ENCODE measurements around the gene MED13L. TPM values are rescaled to one million over a fixed set of nuclear protein-coding genes. Genes with fewer than 3 reads are reported as not detected.
"Not testable (repeated sequence)": the region's sequence is repeated elsewhere in the genome, so short reads cannot be mapped to it uniquely, and the experiment has no call there.

The MED13L gene
- total RNA-seq, 2 experiments from 2014 or later: 203 to 208 TPM

GRCh38 chr12:116284396-116284795 lies 6.9 kb upstream of the MED13L start:
- ChIA-PET CTCF (no interaction called here), POLR2A (no interaction called here)
- H3K27ac ChIP-seq (ENCODE audit: low read depth in 1 of 2, low read length in 2 of 2): no peak overlapping the region
- H3K27me3 Mint-ChIP-seq: no peaks in the 10 kb centered on the region
- H3K27me3 ChIP-seq (ENCODE audit: control insufficient read depth in 1 of 2, insufficient read depth in 2 of 2, low read length in 2 of 2): no peaks in the 10 kb centered on the region
- H3K36me3 ChIP-seq (ENCODE audit: insufficient read depth, low read length): no peaks in the 10 kb centered on the region
- DNase-seq (peak in 2 of 14 experiments; percentile 28 to 38), ATAC-seq (ENCODE audit: poor library complexity) (no peak)
- intact Hi-C loops (cut with DNase I, micrococcal nuclease): no loop called here
- TF ChIP-seq, protein P1, sequence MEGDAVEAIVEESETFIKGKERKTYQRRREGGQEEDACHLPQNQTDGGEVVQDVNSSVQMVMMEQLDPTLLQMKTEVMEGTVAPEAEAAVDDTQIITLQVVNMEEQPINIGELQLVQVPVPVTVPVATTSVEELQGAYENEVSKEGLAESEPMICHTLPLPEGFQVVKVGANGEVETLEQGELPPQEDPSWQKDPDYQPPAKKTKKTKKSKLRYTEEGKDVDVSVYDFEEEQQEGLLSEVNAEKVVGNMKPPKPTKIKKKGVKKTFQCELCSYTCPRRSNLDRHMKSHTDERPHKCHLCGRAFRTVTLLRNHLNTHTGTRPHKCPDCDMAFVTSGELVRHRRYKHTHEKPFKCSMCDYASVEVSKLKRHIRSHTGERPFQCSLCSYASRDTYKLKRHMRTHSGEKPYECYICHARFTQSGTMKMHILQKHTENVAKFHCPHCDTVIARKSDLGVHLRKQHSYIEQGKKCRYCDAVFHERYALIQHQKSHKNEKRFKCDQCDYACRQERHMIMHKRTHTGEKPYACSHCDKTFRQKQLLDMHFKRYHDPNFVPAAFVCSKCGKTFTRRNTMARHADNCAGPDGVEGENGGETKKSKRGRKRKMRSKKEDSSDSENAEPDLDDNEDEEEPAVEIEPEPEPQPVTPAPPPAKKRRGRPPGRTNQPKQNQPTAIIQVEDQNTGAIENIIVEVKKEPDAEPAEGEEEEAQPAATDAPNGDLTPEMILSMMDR (IDR thresholded peaks at IDR 0.05): no peak
- no peaks in the 10 kb centered on the region for H3K9me3 Mint-ChIP-seq
- H3K36me3 Mint-ChIP-seq (ENCODE audit: low read depth): no peaks in the 10 kb centered on the region
- H3K9me3 ChIP-seq (ENCODE audit: control insufficient read depth in 1 of 2, insufficient read depth in 1 of 2, low read length in 2 of 2): no peaks in the 10 kb centered on the region
- peaks cover 13% of the 10 kb centered on the region for H3K4me1 Mint-ChIP-seq (ENCODE audit: low read depth)
- peaks cover 9% of the 10 kb centered on the region for H3K4me1 ChIP-seq (ENCODE audit: insufficient read depth, low read length)
- no peak overlapping the region for H3K27ac Mint-ChIP-seq
- H3K4me3 Mint-ChIP-seq: no peak overlapping the region
- H3K4me3 ChIP-seq (ENCODE audit: low read length): no peak overlapping the region

DNA sequence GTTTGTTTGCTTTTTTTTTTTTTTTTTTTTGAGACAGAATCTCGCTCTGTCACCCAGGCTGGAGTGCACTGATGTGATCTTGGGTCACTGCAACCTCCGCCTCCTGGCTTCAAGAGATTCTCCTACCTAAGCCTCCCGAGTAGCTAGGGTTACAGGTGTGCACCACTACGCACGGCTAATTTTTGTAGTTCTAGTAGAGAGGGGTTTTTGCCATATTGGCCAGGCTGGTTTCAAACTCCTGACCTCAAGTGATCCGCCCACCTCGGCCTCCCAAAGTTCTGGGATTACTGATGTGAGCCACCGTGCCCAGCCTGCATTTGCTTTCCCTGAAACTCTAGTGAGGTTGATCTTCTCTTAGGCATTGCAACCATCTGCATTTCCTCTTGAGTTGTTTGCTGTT lies 6.4 kb upstream of the MED13L start:
- H3K9me3 ChIP-seq (ENCODE audit: control insufficient read depth in 1 of 2, insufficient read depth in 1 of 2, low read length in 2 of 2); DNase-seq; H3K36me3 ChIP-seq (ENCODE audit: insufficient read depth, low read length); H3K27me3 Mint-ChIP-seq; H3K4me3 Mint-ChIP-seq; H3K36me3 Mint-ChIP-seq (ENCODE audit: low read depth); H3K4me3 ChIP-seq (ENCODE audit: low read length); H3K9me3 Mint-ChIP-seq; H3K27me3 ChIP-seq (ENCODE audit: control insufficient read depth in 1 of 2, insufficient read depth in 2 of 2, low read length in 2 of 2); POLR2A ChIA-PET; ATAC-seq (ENCODE audit: poor library complexity); H3K4me1 ChIP-seq (ENCODE audit: insufficient read depth, low read length); H3K27ac ChIP-seq (ENCODE audit: low read depth in 1 of 2, low read length in 2 of 2); H3K27ac Mint-ChIP-seq; intact Hi-C loops (cut with DNase I, micrococcal nuclease): not testable (repeated sequence)
- peaks cover 13% of the 10 kb centered on the region for H3K4me1 Mint-ChIP-seq (ENCODE audit: low read depth)
- CTCF ChIA-PET: interaction anchor here (0.6 kb wide), 1 partner anchor 27 kb away, joined by 3 read pairs; no protein-coding TSS in a partner anchor

GRCh38 chr12:116282371-116283286 lies 5.1 kb upstream of the MED13L start:
- DNase-seq (peak in 1 of 14 experiments; percentile 26), ATAC-seq (ENCODE audit: poor library complexity) (no peak)
- Histone ChIP-seq H3K27me3 (ENCODE audit: control insufficient read depth in 1 of 2, insufficient read depth in 2 of 2, low read length in 2 of 2) (no peaks in the 10 kb centered on the region), H3K27ac (ENCODE audit: low read depth in 1 of 2, low read length in 2 of 2) (no peak overlapping the region), H3K4me3 (ENCODE audit: low read length) (peak overlapping the region; percentile 21), H3K4me1 (ENCODE audit: insufficient read depth, low read length) (peaks cover 15% of the 10 kb centered on the region), H3K9me3 (ENCODE audit: control insufficient read depth in 1 of 2, insufficient read depth in 1 of 2, low read length in 2 of 2) (no peaks in the 10 kb centered on the region), H3K36me3 (ENCODE audit: insufficient read depth, low read length) (no peaks in the 10 kb centered on the region)
- peaks cover 19% of the 10 kb centered on the region for H3K4me1 Mint-ChIP-seq (ENCODE audit: low read depth)
- CTCF ChIA-PET: no interaction called here
- TF ChIP-seq, protein P1 (IDR thresholded peaks at IDR 0.05): no peak
- H3K27me3 Mint-ChIP-seq: no peaks in the 10 kb centered on the region
- H3K9me3 Mint-ChIP-seq: no peaks in the 10 kb centered on the region
- POLR2A ChIA-PET: no interaction called here
- peaks cover 4% of the 10 kb centered on the region for H3K36me3 Mint-ChIP-seq (ENCODE audit: low read depth)
- no peak overlapping the region for H3K27ac Mint-ChIP-seq
- peak overlapping the region; percentile 38 for H3K4me3 Mint-ChIP-seq
- intact Hi-C loops (cut with DNase I, micrococcal nuclease): no loop called here
